IMR-90 (cell line): ENCODE data around the gene TMEM114. TPM values are rescaled to one million over a fixed set of nuclear protein-coding genes. Genes with fewer than 3 reads are reported as not detected.
A peak's percentile ranks its signal among the peaks of the same experiment; 100 is the strongest.

Experiments
- ATAC-seq: fragments of 200-7000 bp; cut with Tn5 transposase; 2 replicates; pipeline ENCODE4 v1.9.1; 2020; ENCODE audit warnings: low read depth, mild to moderate bottlenecking, moderate library complexity
- BruUV-seq: library from RNA; stranded (reverse); fragments of 400-500 nt; replicated peaks from 2 replicates; lab custom pipeline; 2021; lab: Mats Ljungman, UMichigan
- CTCF ChIA-PET: fragments of 300-600 bp; formaldehyde crosslinking; extraction: SDS; loops from one replicate; lab custom pipeline; 2021; ENCODE audit warnings: antibody characterized with exemption; lab: Yijun Ruan, JAX
- POLR2A ChIA-PET: fragments of 300-600 bp; sonication (Branson Sonifier 250); formaldehyde crosslinking; loops from one replicate; lab custom pipeline; 2022; ENCODE audit warnings: antibody characterized with exemption; ENCODE audit not compliant: unreplicated experiment; lab: Charles Lee
- DNase-seq: peaks from one replicate; pipeline ENCODE4 v3.0.0; 2013
- H2AFZ ChIP-seq: replicated peaks from 2 replicates; pipeline ENCODE3; 2013; ENCODE audit warnings: low read length, mild to moderate bottlenecking; ENCODE audit not compliant: poor library complexity
- H2AK5ac ChIP-seq: 2 replicates; pipeline ENCODE4 v1.6.1; 2013; ENCODE audit warnings: low read depth, low read length, inconsistent platforms
- H2AK9ac ChIP-seq: replicated peaks from 2 replicates; pipeline ENCODE3; 2013; ENCODE audit warnings: mild to moderate bottlenecking, low read depth, low read length, moderate library complexity; ENCODE audit not compliant: poor library complexity
- H2BK120ac ChIP-seq: 2 replicates; pipeline ENCODE4 v1.6.1; 2013; ENCODE audit warnings: low read depth, low read length, inconsistent platforms
- H2BK15ac ChIP-seq: 3 replicates; pipeline ENCODE4 v1.6.1; 2013; ENCODE audit warnings: low read depth, low read length, inconsistent platforms
- H2BK20ac ChIP-seq: 2 replicates; pipeline ENCODE4 v1.6.1; 2013; ENCODE audit warnings: low read depth, mild to moderate bottlenecking, inconsistent platforms, low read length, moderate library complexity
- H2BK5ac ChIP-seq: 2 replicates; pipeline ENCODE4 v1.6.1; 2013; ENCODE audit warnings: mild to moderate bottlenecking, low read depth, low read length, inconsistent platforms; ENCODE audit not compliant: poor library complexity, severe bottlenecking
- H3K14ac ChIP-seq: replicated peaks from 2 replicates; pipeline ENCODE4 v1.6.1; 2013; ENCODE audit warnings: low read depth, low read length, inconsistent platforms
- H3K18ac ChIP-seq: 2 replicates; pipeline ENCODE4 v1.6.1; 2013; ENCODE audit warnings: low read depth, low read length, control low read depth
- H3K23ac ChIP-seq: 2 replicates; pipeline ENCODE4 v1.6.1; 2013; ENCODE audit warnings: low read depth, low read length, inconsistent platforms
- H3K27ac ChIP-seq: 2 replicates; pipeline ENCODE4 v1.5.1; 2013; ENCODE audit warnings: mild to moderate bottlenecking, control low read depth, low read length; ENCODE audit not compliant: insufficient read depth
- H3K27me3 ChIP-seq: 2 replicates; pipeline ENCODE4 v1.6.1; 2013; ENCODE audit warnings: low read length; ENCODE audit not compliant: control insufficient read depth, insufficient read depth
- H3K36me3 ChIP-seq: 2 replicates; pipeline ENCODE4 v1.6.1; 2013; ENCODE audit warnings: low read length, mixed read lengths; ENCODE audit not compliant: control insufficient read depth, insufficient read depth
- H3K4ac ChIP-seq: 2 replicates; pipeline ENCODE4 v1.6.1; 2013; ENCODE audit warnings: low read depth, low read length, inconsistent platforms
- H3K4me1 ChIP-seq: 2 replicates; pipeline ENCODE4 v1.6.1; 2013; ENCODE audit warnings: low read length, mixed read lengths; ENCODE audit not compliant: control insufficient read depth, insufficient read depth
- H3K4me2 ChIP-seq: 2 replicates; pipeline ENCODE4 v1.6.1; 2013; ENCODE audit warnings: low read depth, mild to moderate bottlenecking, control low read depth, low read length, moderate library complexity
- H3K4me3 ChIP-seq: 2 replicates; pipeline ENCODE4 v1.5.1; 2013; ENCODE audit warnings: low read depth, mild to moderate bottlenecking, control low read depth, low read length, moderate library complexity; ENCODE audit not compliant: insufficient read depth
- H3K56ac ChIP-seq: 2 replicates; pipeline ENCODE4 v1.6.1; 2013; ENCODE audit warnings: low read length, inconsistent platforms; ENCODE audit not compliant: insufficient read depth; ENCODE audit errors: extremely low read depth
- H3K79me1 ChIP-seq, 2 experiments: 2 replicates each; pipeline ENCODE4 v1.6.1; 2013; ENCODE audit warnings: low read length in 2 of 2, inconsistent platforms in 1 of 2, low read depth in 1 of 2
- H3K9ac ChIP-seq: 2 replicates; pipeline ENCODE4 v1.6.1; 2013; ENCODE audit warnings: low read depth, low read length, control low read depth
- H3K9me1 ChIP-seq: 2 replicates; pipeline ENCODE4 v1.6.1; 2013; ENCODE audit warnings: low read length, inconsistent platforms; ENCODE audit not compliant: insufficient read depth
- H3K9me3 ChIP-seq: 2 replicates; pipeline ENCODE4 v1.6.1; 2013; ENCODE audit warnings: low read length; ENCODE audit not compliant: control insufficient read depth, insufficient read depth
- H4K20me1 ChIP-seq: 2 replicates; pipeline ENCODE4 v1.6.1; 2013; ENCODE audit warnings: low read length, inconsistent platforms; ENCODE audit not compliant: insufficient read depth
- H4K5ac ChIP-seq: 2 replicates; pipeline ENCODE4 v1.6.1; 2013; ENCODE audit warnings: mild to moderate bottlenecking, low read depth, low read length, control low read depth
- H4K8ac ChIP-seq, 2 experiments: 2 replicates each; pipeline ENCODE4 v1.6.1; 2013; ENCODE audit warnings: low read depth in 2 of 2, low read length in 2 of 2, control low read depth in 1 of 2, inconsistent platforms in 1 of 2
- H4K91ac ChIP-seq: 2 replicates; pipeline ENCODE4 v1.6.1; 2013; ENCODE audit warnings: low read depth, low read length, inconsistent platforms; ENCODE audit not compliant: insufficient read depth
- BHLHE40 ChIP-seq: fragments of 150-350 bp; IDR thresholded peaks from 2 replicates; pipeline ENCODE4 v1.6.1; 2016; ENCODE audit warnings: mild to moderate bottlenecking, low read depth, low read length
- CEBPB ChIP-seq: IDR thresholded peaks from 2 replicates; pipeline ENCODE4 v1.6.1; 2012; ENCODE audit warnings: low read depth, low read length, improper control_type of control experiment
- FOS ChIP-seq: fragments of 150-350 bp; IDR thresholded peaks from 2 replicates; pipeline ENCODE4 v1.6.1; 2016; ENCODE audit warnings: low read depth, low read length
- MXI1 ChIP-seq: IDR thresholded peaks from 2 replicates; pipeline ENCODE4 v1.6.1; 2012; ENCODE audit warnings: low read depth, mild to moderate bottlenecking, low read length, moderate library complexity, borderline replicate concordance
- POLR2A ChIP-seq: IDR thresholded peaks from 2 replicates; pipeline ENCODE4 v1.6.1; 2012; ENCODE audit warnings: mild to moderate bottlenecking, low read depth, low read length
- RFX5 ChIP-seq: IDR thresholded peaks from 2 replicates; pipeline ENCODE4 v1.8.0; 2012; ENCODE audit warnings: low read depth, mild to moderate bottlenecking, low read length, moderate library complexity
- SMC3 ChIP-seq: fragments of 150-350 bp; IDR thresholded peaks from 2 replicates; pipeline ENCODE4 v1.6.1; 2016; ENCODE audit warnings: low read depth, mild to moderate bottlenecking, antibody characterized with exemption, low read length, moderate library complexity
- WGBS, 2 experiments: methylation state at CpG; one replicate each; pipeline versions ENCODE4 v1.1.5 to v1.1.7; 2013; ENCODE audit warnings: missing lambda C conversion rate in 2 of 2; ENCODE audit not compliant: insufficient read length in 1 of 2; ENCODE audit errors: extremely low coverage in 2 of 2; 5-methylcytosine and 5-hydroxymethylcytosine counted together
- dilution Hi-C: fragments of 300-500 bp; cut with HindIII; formaldehyde crosslinking; loops from one replicate; pipeline ENCODE4 v1.14.3; 2018; ENCODE audit warnings: low sequenced_read_pairs; ENCODE audit not compliant: unreplicated experiment
- in situ Hi-C: fragments of 300-500 bp; cut with MboI; formaldehyde crosslinking; loops from 3 replicates; pipeline ENCODE4 v1.14.3; 2019; ENCODE audit warnings: low sequenced_read_pairs, inconsistent platforms, mixed read lengths
- intact Hi-C: fragments of 100-400 bp; cut with micrococcal nuclease; formaldehyde crosslinking; loops from 2 replicates; pipeline ENCODE4 v1.10.0; 2022
- polyA plus RNA-seq, 3 experiments: library from polyadenylated mRNA; depleted of rRNA; stranded (reverse); fragments of >200 nt; gene quantifications; 2 replicates each; pipeline ENCODE4 v1.2.3, GENCODE V29; 2012; ENCODE audit warnings: low replicate concordance in 1 of 3
- total RNA-seq: library from RNA; depleted of rRNA; stranded (reverse); fragments of >200 nt; gene quantifications from 2 replicates; pipeline ENCODE4 v1.2.3, GENCODE V29; 2012

Gene TMEM114
- total and polyA plus RNA-seq, 2 of the 4 experiments (the other 2 are of a cell fraction) = not detected

- no peak overlapping the region for H3K18ac ChIP-seq
- no peak overlapping the region for H2BK120ac ChIP-seq
- H3K36me3 ChIP-seq = peaks cover 6% of the 10 kb centered on the region
- ChIA-PET CTCF (no interaction called here), POLR2A (no interaction called here)
- peak; percentile 11 for DNase-seq
- peaks cover 3% of the 10 kb centered on the region; the same call in 1 of the 2 replicates for H4K20me1 ChIP-seq
- in situ Hi-C loops = no loop called here
- no peak overlapping the region for H4K91ac ChIP-seq
- H2BK20ac ChIP-seq = no peak overlapping the region
- TF ChIP-seq FOS (no peak), BHLHE40 (no peak), CEBPB (no peak), POLR2A (no peak), SMC3 (no peak), MXI1 (no peak), RFX5 (no peak)
- dilution Hi-C loops = no loop called here
- no TSS peak for BruUV-seq
- H3K4me1 ChIP-seq = no peaks in the 10 kb centered on the region
- H3K14ac ChIP-seq = no peak overlapping the region
- no peak overlapping the region for H3K4me2 ChIP-seq
- peaks cover 4% of the 10 kb centered on the region for H3K27me3 ChIP-seq
- no peak overlapping the region for H3K9ac ChIP-seq
- peaks cover 3% of the 10 kb centered on the region; the same call in 1 of the 2 replicates for H3K9me1 ChIP-seq
- no peak overlapping the region for H4K5ac ChIP-seq
- no peak overlapping the region for H2BK5ac ChIP-seq
- no peak overlapping the region for H2AFZ ChIP-seq
- H3K23ac ChIP-seq = no peak overlapping the region
- WGBS, 2 experiments = no CpG with 5 or more reads among the region's 6 CpGs
- no peak overlapping the region for H3K56ac ChIP-seq
- intact Hi-C loops = no loop called here
- no peak overlapping the region for H2AK5ac ChIP-seq
- H3K9me3 ChIP-seq = no peaks in the 10 kb centered on the region
- H3K27ac ChIP-seq = no peak overlapping the region
- H3K4ac ChIP-seq = no peak overlapping the region
- no peak overlapping the region for H2BK15ac ChIP-seq
- peaks cover 12 to 35% of the 10 kb centered on the region in 2 experiments for H3K79me1 ChIP-seq
- no peak overlapping the region for H3K4me3 ChIP-seq
- H2AK9ac ChIP-seq = no peak overlapping the region
- no peak for ATAC-seq
- H4K8ac ChIP-seq = no peak overlapping the region
Measured at GRCh38 chr16:8620535-8620934, 30.2 kb upstream of the TMEM114 start.
